Trophoblast cell (in vitro differentiated cells and primary cell): ENCODE measurements around the gene TMEM229B.

Experiments used
- DNase-seq, 2 donors: peaks; one replicate each; pipeline ENCODE4 v3.0.0-alpha.2; 2016
- H2AFZ ChIP-seq: 2 replicates; pipeline ENCODE4 v1.6.1; 2013; ENCODE audit warnings: low read length, moderate library complexity, mild to moderate bottlenecking; ENCODE audit not compliant: insufficient read depth, poor library complexity
- H2AK5ac ChIP-seq: 2 replicates; pipeline ENCODE4 v1.6.1; 2013; ENCODE audit warnings: mild to moderate bottlenecking, low read length
- H2BK120ac ChIP-seq: 2 replicates; pipeline ENCODE4 v1.6.1; 2013; ENCODE audit warnings: low read length, mild to moderate bottlenecking, moderate library complexity; ENCODE audit not compliant: insufficient read depth, poor library complexity
- H2BK12ac ChIP-seq: 2 replicates; pipeline ENCODE4 v1.6.1; 2013; ENCODE audit warnings: mild to moderate bottlenecking, low read length, moderate library complexity
- H2BK5ac ChIP-seq: 2 replicates; pipeline ENCODE4 v1.6.1; 2013; ENCODE audit warnings: low read length, low read depth, moderate library complexity, mild to moderate bottlenecking; ENCODE audit not compliant: poor library complexity
- H3K14ac ChIP-seq: 2 replicates; pipeline ENCODE4 v1.6.1; 2013; ENCODE audit warnings: mild to moderate bottlenecking, low read length
- H3K18ac ChIP-seq: 2 replicates; pipeline ENCODE4 v1.6.1; 2013; ENCODE audit warnings: mild to moderate bottlenecking, low read length
- H3K23ac ChIP-seq: 2 replicates; pipeline ENCODE4 v1.6.1; 2013; ENCODE audit warnings: low read length
- H3K27ac ChIP-seq: 2 replicates; pipeline ENCODE4 v1.5.1; 2013; ENCODE audit warnings: low read depth, mild to moderate bottlenecking, inconsistent platforms, low read length, moderate library complexity
- H3K27me3 ChIP-seq: 2 replicates; pipeline ENCODE4 v1.6.1; 2013; ENCODE audit warnings: inconsistent platforms, mild to moderate bottlenecking, low read length, moderate library complexity; ENCODE audit not compliant: insufficient read depth
- H3K36me3 ChIP-seq, 2 experiments: 1 replicate in 1 of 2; 2 replicates in 1 of 2; pipeline ENCODE4 v1.6.1; 2013; ENCODE audit warnings: low read length in 2 of 2, mild to moderate bottlenecking in 2 of 2, moderate library complexity in 1 of 2; ENCODE audit not compliant: insufficient read depth in 2 of 2, control insufficient read depth in 1 of 2
- H3K4ac ChIP-seq: 2 replicates; pipeline ENCODE4 v1.6.1; 2013; ENCODE audit warnings: low read depth, mild to moderate bottlenecking, low read length, moderate library complexity
- H3K4me1 ChIP-seq, 2 experiments: 1 replicate in 1 of 2; 2 replicates in 1 of 2; pipeline ENCODE4 v1.6.1; 2013; ENCODE audit warnings: low read length in 2 of 2, mild to moderate bottlenecking in 2 of 2, moderate library complexity in 1 of 2; ENCODE audit not compliant: insufficient read depth in 2 of 2, control insufficient read depth in 1 of 2
- H3K4me2 ChIP-seq: 2 replicates; pipeline ENCODE4 v1.6.1; 2013; ENCODE audit warnings: inconsistent platforms, mild to moderate bottlenecking, low read length, moderate library complexity
- H3K4me3 ChIP-seq: 2 replicates; pipeline ENCODE4 v1.5.1; 2013; ENCODE audit warnings: mild to moderate bottlenecking, low read depth, low read length, inconsistent platforms
- H3K79me1 ChIP-seq: one replicate; pipeline ENCODE4 v1.6.1; 2013; ENCODE audit warnings: low read length
- H3K79me2 ChIP-seq: 2 replicates; pipeline ENCODE4 v1.6.1; 2013; ENCODE audit warnings: low read length, mild to moderate bottlenecking; ENCODE audit not compliant: control insufficient read depth, insufficient read depth, poor library complexity
- H3K9ac ChIP-seq: 2 replicates; pipeline ENCODE4 v1.6.1; 2013; ENCODE audit warnings: mild to moderate bottlenecking, low read length
- H3K9me3 ChIP-seq: 2 replicates; pipeline ENCODE4 v1.6.1; 2013; ENCODE audit warnings: low read depth, mild to moderate bottlenecking, control low read depth, inconsistent platforms, low read length; ENCODE audit not compliant: insufficient read depth
- H4K12ac ChIP-seq: 2 replicates; pipeline ENCODE4 v1.6.1; 2013; ENCODE audit warnings: low read depth, mild to moderate bottlenecking, low read length, moderate library complexity
- H4K8ac ChIP-seq: 2 replicates; pipeline ENCODE4 v1.6.1; 2013; ENCODE audit warnings: low read depth, mild to moderate bottlenecking, low read length, moderate library complexity
- H4K91ac ChIP-seq: one replicate; pipeline ENCODE4 v1.6.1; 2013; ENCODE audit warnings: low read depth, mild to moderate bottlenecking, low read length, moderate library complexity
- WGBS: extraction: QIAGEN DNeasy Blood & Tissue Kit; methylation state at CpG from one replicate; pipeline ENCODE4 v1.1.7; 2013; ENCODE audit warnings: missing lambda C conversion rate; ENCODE audit not compliant: insufficient read length, insufficient coverage; ENCODE audit errors: extremely low coverage; 5-methylcytosine and 5-hydroxymethylcytosine counted together

The TMEM229B gene

GRCh38 chr14:67532998-67533753 lies 44.7 kb upstream of the TMEM229B start, which contains the start of gene PLEKHH1:
Gene PLEKHH1 (plus strand): TSS chr14:67533290. CDS start chr14:67541868, 8,578 bp downstream.
- peak within 1 kb of the TSS; percentile 89 for H3K4me2 ChIP-seq
- no CpG with 5 or more reads among the region's 86 CpGs for WGBS
- peak within 1 kb of the TSS; percentile 77 for H3K18ac ChIP-seq
- peak within 1 kb of the TSS; percentile 87 for H2BK120ac ChIP-seq
- H3K27ac ChIP-seq = peak within 1 kb of the TSS; percentile 52
- H2AK5ac ChIP-seq = no peak within 1 kb of the TSS
- no peak within 1 kb of the TSS for H2BK5ac ChIP-seq
- peak within 1 kb of the TSS; percentile 60 for H3K4ac ChIP-seq
- peak; percentile 46 to 68 for DNase-seq
- H3K9me3 ChIP-seq = no peaks in the 10 kb centered on the region
- peaks cover 2% of the 10 kb centered on the region for H3K79me2 ChIP-seq
- H3K79me1 ChIP-seq = peaks cover 9% of the 10 kb centered on the region
- H2BK12ac ChIP-seq = no peak within 1 kb of the TSS
- peaks cover 0 to 3% of the 10 kb centered on the region in 2 experiments for H3K4me1 ChIP-seq
- no peaks in the 10 kb centered on the region for H3K27me3 ChIP-seq
- peak within 1 kb of the TSS; percentile 80 for H3K14ac ChIP-seq
- H4K91ac ChIP-seq = peak within 1 kb of the TSS; percentile 89
- H2AFZ ChIP-seq = peak within 1 kb of the TSS; percentile 95
- peak within 1 kb of the TSS; percentile 84 for H3K4me3 ChIP-seq
- H4K8ac ChIP-seq = peak within 1 kb of the TSS; percentile 94
- H3K36me3 ChIP-seq = no peaks in the 10 kb centered on the region
- peak within 1 kb of the TSS; percentile 80 for H3K9ac ChIP-seq
- H3K23ac ChIP-seq = no peak within 1 kb of the TSS
- peak within 1 kb of the TSS; percentile 64 for H4K12ac ChIP-seq

DNA sequence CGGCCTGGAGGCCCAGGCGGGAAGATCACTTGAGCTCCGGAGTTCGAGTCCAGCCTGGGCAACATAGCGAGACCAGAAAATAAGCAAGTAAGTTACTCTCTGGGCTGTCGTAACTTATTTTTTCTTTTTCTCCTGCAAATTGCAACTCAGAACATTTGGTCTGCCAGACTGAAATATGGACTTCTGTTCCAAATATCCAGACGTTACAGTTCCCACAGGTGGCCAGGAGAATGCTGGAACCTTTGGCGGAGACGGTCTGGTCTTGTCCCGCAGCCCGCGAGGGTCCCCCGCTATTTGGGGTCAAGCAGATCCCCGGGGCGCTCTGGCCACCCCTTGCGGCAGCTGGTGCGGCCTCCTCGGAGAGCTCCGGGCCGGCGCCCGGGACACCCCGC lies 44.1 kb upstream of the TMEM229B start:
- H3K18ac ChIP-seq = no peak overlapping the region

DNA sequence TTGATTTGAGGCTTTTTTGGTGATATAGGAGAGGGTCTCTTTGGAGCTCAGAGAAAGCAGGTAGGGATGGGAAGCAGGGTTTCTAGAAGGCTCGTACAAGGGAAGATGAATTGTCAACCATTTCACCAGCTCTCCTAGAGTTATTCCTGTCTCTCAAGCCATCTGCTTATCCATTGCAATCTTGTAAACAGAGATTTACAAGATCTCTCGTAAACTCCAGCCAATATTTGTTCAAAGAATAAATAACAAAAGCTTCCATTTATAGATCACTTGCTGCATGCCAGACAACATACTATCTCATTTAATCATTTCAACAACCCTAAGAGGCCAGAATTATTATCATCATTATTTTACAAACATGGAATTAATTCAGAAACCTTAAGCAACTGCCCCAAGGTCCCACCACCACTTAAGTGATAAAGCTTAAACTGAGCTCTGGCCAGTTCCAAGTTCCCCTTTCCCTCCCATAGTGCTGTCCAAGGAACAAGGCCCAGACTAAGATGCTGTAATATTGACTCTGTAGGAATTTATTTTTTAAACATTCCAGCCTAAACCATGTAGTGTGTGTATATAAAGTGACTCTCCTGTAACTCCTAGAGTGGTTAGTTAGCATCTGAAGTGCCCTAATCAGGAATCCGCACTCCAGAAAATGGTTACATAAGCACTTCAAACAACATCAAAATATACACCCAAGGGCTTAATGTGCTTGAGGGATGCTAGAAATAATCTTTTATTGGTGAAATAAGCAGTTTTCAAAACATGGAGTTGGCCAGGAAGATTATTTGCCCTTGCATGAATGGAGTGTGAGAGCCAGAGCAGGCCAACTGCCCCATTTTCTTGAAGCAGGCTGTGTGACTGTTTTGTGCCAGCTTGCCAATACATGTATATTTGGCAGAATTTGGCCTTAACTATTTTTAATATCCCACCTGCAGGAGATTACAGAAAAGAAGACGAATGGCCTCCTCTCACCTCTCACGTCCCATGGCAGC lies 41.7 kb upstream of the TMEM229B start:
- Histone ChIP-seq H3K4me3 (no peak overlapping the region), H4K91ac (no peak overlapping the region), H2BK120ac (no peak overlapping the region), H4K8ac (no peak overlapping the region), H3K27me3 (no peaks in the 10 kb centered on the region), H3K14ac (no peak overlapping the region), H3K18ac (no peak overlapping the region), H3K23ac (no peak overlapping the region), H3K9ac (no peak overlapping the region), H3K4me2 (no peak overlapping the region), H2AFZ (no peak overlapping the region), H3K4ac (no peak overlapping the region), H3K4me1 (peaks cover 0 to 3% of the 10 kb centered on the region in 2 experiments), H2AK5ac (no peak overlapping the region), H2BK5ac (no peak overlapping the region), H3K36me3 (no peaks in the 10 kb centered on the region), H3K79me1 (peaks cover 9% of the 10 kb centered on the region), H2BK12ac (no peak overlapping the region), H3K9me3 (no peaks in the 10 kb centered on the region), H4K12ac (no peak overlapping the region), H3K27ac (no peak overlapping the region), H3K79me2 (peaks cover 2% of the 10 kb centered on the region)
- no peak for DNase-seq
- WGBS = no CpG with 5 or more reads among the region's 5 CpGs

More for the DNA sequence above, 44.1 kb upstream of the TMEM229B start:
- WGBS = no CpG with 5 or more reads among the region's 23 CpGs
- H3K4ac ChIP-seq = peak overlapping the region; percentile 60
- H3K79me2 ChIP-seq = peaks cover 2% of the 10 kb centered on the region
- H3K9me3 ChIP-seq = no peaks in the 10 kb centered on the region
- no peak overlapping the region for H2BK5ac ChIP-seq
- peak overlapping the region; percentile 89 for H4K91ac ChIP-seq
- H2AFZ ChIP-seq = peak overlapping the region; percentile 95
- H3K27me3 ChIP-seq = no peaks in the 10 kb centered on the region
- H3K23ac ChIP-seq = no peak overlapping the region
- H3K27ac ChIP-seq = no peak overlapping the region
- H3K14ac ChIP-seq = peak overlapping the region; percentile 69
- H3K36me3 ChIP-seq = no peaks in the 10 kb centered on the region
- H2BK12ac ChIP-seq = no peak overlapping the region
- peaks cover 9% of the 10 kb centered on the region for H3K79me1 ChIP-seq
- peak overlapping the region; percentile 84 for H3K4me3 ChIP-seq
- H4K12ac ChIP-seq = peak overlapping the region; percentile 64
- peak overlapping the region; percentile 87 for H2BK120ac ChIP-seq
- H3K4me2 ChIP-seq = peak overlapping the region; percentile 89
- DNase-seq = no peak
- peak overlapping the region; percentile 94 for H4K8ac ChIP-seq
- no peak overlapping the region for H3K9ac ChIP-seq
- no peak overlapping the region for H2AK5ac ChIP-seq
- peaks cover 0 to 3% of the 10 kb centered on the region in 2 experiments for H3K4me1 ChIP-seq

GRCh38 chr14:67528276-67528675 lies 39.8 kb upstream of the TMEM229B start:
- WGBS = no CpG with 5 or more reads among the region's 1 CpG
- no peaks in the 10 kb centered on the region for H3K9me3 ChIP-seq
- H4K91ac ChIP-seq = no peak overlapping the region

More at GRCh38 chr14:67528276-67528675, 39.8 kb upstream of the TMEM229B start:
- Histone ChIP-seq H4K12ac (no peak overlapping the region), H2BK120ac (no peak overlapping the region), H2AK5ac (no peak overlapping the region), H3K4me2 (no peak overlapping the region), H2AFZ (no peak overlapping the region), H3K4me1 (no peaks in the 10 kb centered on the region), H3K36me3 (no peaks in the 10 kb centered on the region), H4K8ac (no peak overlapping the region), H3K79me2 (peaks cover 2% of the 10 kb centered on the region), H3K14ac (no peak overlapping the region), H3K4ac (no peak overlapping the region), H3K23ac (no peak overlapping the region), H2BK5ac (no peak overlapping the region), H3K9ac (no peak overlapping the region), H2BK12ac (no peak overlapping the region), H3K79me1 (peaks cover 7% of the 10 kb centered on the region), H3K18ac (no peak overlapping the region), H3K4me3 (no peak overlapping the region), H3K27me3 (no peaks in the 10 kb centered on the region), H3K27ac (no peak overlapping the region)
- DNase-seq = no peak
